Thoracic aorta (tissue), 2 donors: Measurements from ENCODE around the gene PCED1A. TPM values are rescaled to one million over a fixed set of nuclear protein-coding genes. Genes with fewer than 3 reads are reported as not detected.

Experiments used
- ATAC-seq: fragments of 150-250 bp; one replicate; pipeline ENCODE4 v1.8.0; 2017; ENCODE audit warnings: low read depth; ENCODE audit not compliant: insufficient number of reproducible peaks, low FRiP score
- DNase-seq: peaks from one replicate; pipeline ENCODE4 v3.0.0-alpha.2; 2020; ENCODE audit warnings: low spot score
- H3K27ac ChIP-seq, 2 donors: fragments of 200-600 bp; sonication (generic); 1 replicate in 1 of 2; 2 replicates in 1 of 2; pipeline ENCODE4 v1.5.1; 2016; ENCODE audit warnings: mild to moderate bottlenecking in 2 of 2, moderate library complexity in 2 of 2
- H3K27me3 ChIP-seq: fragments of 200-600 bp; sonication (generic); replicated peaks from 2 replicates; pipeline ENCODE4 v1.6.0; 2016; ENCODE audit warnings: mild to moderate bottlenecking; ENCODE audit not compliant: insufficient read depth
- H3K36me3 ChIP-seq: fragments of 200-600 bp; sonication (generic); one replicate; pipeline ENCODE4 v1.5.1; 2016
- H3K4me1 ChIP-seq, 2 donors: fragments of 200-600 bp; sonication (generic); 1 replicate in 1 of 2; 2 replicates in 1 of 2; pipeline versions ENCODE4 v1.5.1 to v1.6.0; 2016; ENCODE audit warnings: low read depth in 2 of 2, mild to moderate bottlenecking in 1 of 2; ENCODE audit not compliant: control insufficient read depth in 1 of 2
- H3K4me3 ChIP-seq: fragments of 200-600 bp; sonication (generic); 2 replicates; pipeline ENCODE4 v1.5.1; 2016; ENCODE audit warnings: mild to moderate bottlenecking
- H3K9me3 ChIP-seq: fragments of 200-600 bp; sonication (generic); 2 replicates; pipeline ENCODE4 v1.5.1; 2016
- total RNA-seq, 2 donors: library from RNA; depleted of rRNA; stranded (reverse); fragments of >200 nt; gene quantifications; one replicate each; pipeline versions ENCODE4 v1.1.0 to v1.2.3, GENCODE V29; 2016
- TF ChIP-seq, protein P1 (sequence below): fragments of 200-600 bp; sonication (generic); IDR thresholded peaks from one replicate; pipeline ENCODE4 v1.5.1; 2019; ENCODE audit warnings: antibody characterized with exemption

PCED1A gene
- total RNA-seq, 2 donors from 2014 or later, result 40.6 to 44.3 TPM

DNA sequence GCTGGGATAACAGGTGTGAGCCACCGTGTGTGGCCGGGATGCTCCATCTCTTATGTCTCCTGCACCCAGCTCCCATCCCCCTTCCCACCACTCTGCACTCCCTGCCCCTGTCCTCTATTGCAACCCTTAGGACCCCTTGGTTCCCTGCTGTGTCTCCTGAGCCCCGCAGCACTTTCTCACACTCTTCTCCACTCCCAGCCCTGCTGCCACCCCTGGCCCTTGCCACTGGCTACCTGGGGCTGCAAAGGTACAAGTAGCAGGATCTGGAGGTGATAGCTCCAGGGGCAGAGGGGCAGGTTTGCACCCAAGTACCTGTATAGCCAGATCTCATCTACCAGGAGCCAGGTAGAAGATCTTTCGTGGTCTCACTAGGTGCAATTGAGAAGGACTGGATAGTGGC, 33.4 kb downstream of the PCED1A start:
- ATAC-seq, result no peak
- H3K27me3 ChIP-seq, result peaks cover 7% of the 10 kb centered on the region

DNA sequence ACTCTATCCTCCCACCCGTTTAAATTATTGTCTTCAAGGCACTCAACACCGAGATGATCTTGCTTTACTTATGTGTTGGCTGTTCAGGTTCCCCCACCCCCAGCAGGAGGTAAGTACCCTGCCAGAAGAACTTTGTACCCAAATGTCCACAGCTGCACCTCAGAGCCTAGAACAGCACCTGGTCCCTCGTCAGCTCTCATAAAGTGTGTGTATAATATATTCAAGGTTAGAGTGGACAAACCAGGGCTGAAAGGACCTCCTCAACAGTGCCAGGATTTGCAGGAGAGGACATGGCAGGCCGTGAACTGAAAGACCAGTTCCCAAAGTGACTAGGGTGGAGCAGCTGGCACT, 34.1 kb downstream of the PCED1A start:
- TF ChIP-seq, protein P1, sequence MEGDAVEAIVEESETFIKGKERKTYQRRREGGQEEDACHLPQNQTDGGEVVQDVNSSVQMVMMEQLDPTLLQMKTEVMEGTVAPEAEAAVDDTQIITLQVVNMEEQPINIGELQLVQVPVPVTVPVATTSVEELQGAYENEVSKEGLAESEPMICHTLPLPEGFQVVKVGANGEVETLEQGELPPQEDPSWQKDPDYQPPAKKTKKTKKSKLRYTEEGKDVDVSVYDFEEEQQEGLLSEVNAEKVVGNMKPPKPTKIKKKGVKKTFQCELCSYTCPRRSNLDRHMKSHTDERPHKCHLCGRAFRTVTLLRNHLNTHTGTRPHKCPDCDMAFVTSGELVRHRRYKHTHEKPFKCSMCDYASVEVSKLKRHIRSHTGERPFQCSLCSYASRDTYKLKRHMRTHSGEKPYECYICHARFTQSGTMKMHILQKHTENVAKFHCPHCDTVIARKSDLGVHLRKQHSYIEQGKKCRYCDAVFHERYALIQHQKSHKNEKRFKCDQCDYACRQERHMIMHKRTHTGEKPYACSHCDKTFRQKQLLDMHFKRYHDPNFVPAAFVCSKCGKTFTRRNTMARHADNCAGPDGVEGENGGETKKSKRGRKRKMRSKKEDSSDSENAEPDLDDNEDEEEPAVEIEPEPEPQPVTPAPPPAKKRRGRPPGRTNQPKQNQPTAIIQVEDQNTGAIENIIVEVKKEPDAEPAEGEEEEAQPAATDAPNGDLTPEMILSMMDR, result no peak
- H3K27me3 ChIP-seq, result peaks cover 7% of the 10 kb centered on the region
- no peak overlapping the region for H3K27ac ChIP-seq
- no peaks in the 10 kb centered on the region for H3K9me3 ChIP-seq
- DNase-seq (no peak), ATAC-seq (no peak)
- H3K36me3 ChIP-seq, result no peaks in the 10 kb centered on the region
- H3K4me3 ChIP-seq, result no peak overlapping the region
- peaks cover 0 to 6% of the 10 kb centered on the region in 2 donors for H3K4me1 ChIP-seq

More for the DNA sequence above, 33.4 kb downstream of the PCED1A start:
- no peak overlapping the region for H3K27ac ChIP-seq
- H3K36me3 ChIP-seq, result no peaks in the 10 kb centered on the region
- DNase-seq, result no peak
- peaks cover 0 to 6% of the 10 kb centered on the region in 2 donors for H3K4me1 ChIP-seq
- TF ChIP-seq, protein P1, result no peak
- no peak overlapping the region for H3K4me3 ChIP-seq
- H3K9me3 ChIP-seq, result no peaks in the 10 kb centered on the region

DNA sequence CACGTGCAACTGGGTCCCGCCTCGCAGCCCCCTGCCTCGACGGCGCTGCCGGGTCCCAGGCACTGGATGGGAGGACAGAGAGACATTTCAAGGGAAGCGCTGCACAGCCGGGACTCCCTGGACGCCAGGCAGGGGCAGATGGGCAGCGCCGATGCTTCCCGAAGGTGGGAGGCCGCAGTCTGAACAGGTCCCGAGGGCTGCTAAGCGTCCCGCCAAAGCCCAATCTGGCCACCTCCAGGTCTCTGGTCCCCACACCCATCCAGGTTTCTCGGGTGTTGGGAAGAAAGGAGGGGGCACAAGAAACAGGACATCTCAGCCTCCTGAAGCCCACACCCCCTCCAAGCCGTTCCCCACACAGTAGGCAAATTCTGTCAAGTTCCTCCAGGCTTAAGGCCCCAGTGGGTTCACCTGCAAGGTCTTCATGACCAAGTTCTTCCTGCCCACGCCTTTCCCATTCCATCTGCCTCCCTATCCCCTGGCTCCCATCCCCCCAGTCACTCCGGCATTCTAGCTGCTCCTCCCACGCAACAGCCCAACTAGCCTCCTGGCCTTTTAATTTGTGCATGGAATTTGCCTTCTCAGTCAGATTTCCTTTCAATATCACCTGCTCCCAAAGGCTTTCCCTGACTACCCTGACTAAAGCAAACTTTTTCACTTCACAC, 34.6 kb downstream of the PCED1A start:
- Histone ChIP-seq H3K9me3 (no peaks in the 10 kb centered on the region), H3K27ac (no peak overlapping the region), H3K27me3 (peaks cover 7% of the 10 kb centered on the region), H3K4me3 (no peak overlapping the region), H3K4me1 (peaks cover 0 to 6% of the 10 kb centered on the region in 2 donors), H3K36me3 (no peaks in the 10 kb centered on the region)
- TF ChIP-seq, protein P1, result no peak
- DNase-seq, result no peak
- no peak for ATAC-seq

DNA sequence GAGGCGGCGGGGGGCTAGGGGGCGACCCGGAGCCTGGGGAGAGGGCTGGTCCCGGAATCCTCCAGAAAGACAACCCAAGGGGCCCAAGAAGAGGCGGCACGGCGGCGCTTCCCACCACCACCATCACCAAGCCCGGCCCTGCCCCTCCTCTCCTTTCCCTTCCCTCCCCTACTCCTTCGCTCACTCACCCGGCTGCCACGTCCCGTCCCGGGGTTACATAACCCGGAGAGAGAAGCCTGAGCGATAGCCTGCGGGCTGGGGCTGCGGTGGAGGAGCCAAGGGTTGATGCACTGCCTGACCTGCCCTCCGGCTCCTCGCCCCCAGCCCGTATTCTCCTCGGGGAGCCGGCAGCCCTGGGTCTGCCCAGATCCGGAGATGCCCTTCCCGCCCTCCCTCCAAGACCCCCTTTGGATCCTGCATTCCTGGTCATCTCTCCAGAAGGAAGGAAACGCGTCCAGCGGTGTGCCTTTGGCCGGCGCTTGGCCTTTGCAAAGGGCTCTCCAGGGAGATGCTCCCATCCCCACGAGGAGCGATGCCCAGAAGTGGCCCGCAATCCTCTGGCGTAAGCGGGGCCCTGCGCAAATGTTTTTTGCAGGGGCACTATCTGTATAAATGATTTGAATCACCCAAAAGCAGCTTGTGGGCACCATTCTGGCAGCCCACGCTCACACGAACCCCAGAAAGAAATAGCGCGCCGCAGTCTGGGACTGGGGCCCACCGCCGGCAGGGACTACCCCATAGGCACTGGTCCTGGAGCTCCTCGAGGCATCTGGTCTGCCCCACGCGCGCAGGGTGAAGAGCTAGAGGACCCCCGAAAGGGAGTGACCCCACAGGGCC, 35.4 kb downstream of the PCED1A start:
- DNase-seq (no peak), ATAC-seq (no peak)
- peaks cover 7% of the 10 kb centered on the region for H3K27me3 ChIP-seq

More for the DNA sequence above, 35.4 kb downstream of the PCED1A start:
- Histone ChIP-seq H3K9me3 (no peaks in the 10 kb centered on the region), H3K4me1 (peaks cover 0 to 10% of the 10 kb centered on the region in 2 donors), H3K4me3 (no peak overlapping the region), H3K27ac (no peak overlapping the region), H3K36me3 (no peaks in the 10 kb centered on the region)
- TF ChIP-seq, protein P1, result no peak
